ENCODE results near the gene RPL22.

The RPL22 gene

DNA sequence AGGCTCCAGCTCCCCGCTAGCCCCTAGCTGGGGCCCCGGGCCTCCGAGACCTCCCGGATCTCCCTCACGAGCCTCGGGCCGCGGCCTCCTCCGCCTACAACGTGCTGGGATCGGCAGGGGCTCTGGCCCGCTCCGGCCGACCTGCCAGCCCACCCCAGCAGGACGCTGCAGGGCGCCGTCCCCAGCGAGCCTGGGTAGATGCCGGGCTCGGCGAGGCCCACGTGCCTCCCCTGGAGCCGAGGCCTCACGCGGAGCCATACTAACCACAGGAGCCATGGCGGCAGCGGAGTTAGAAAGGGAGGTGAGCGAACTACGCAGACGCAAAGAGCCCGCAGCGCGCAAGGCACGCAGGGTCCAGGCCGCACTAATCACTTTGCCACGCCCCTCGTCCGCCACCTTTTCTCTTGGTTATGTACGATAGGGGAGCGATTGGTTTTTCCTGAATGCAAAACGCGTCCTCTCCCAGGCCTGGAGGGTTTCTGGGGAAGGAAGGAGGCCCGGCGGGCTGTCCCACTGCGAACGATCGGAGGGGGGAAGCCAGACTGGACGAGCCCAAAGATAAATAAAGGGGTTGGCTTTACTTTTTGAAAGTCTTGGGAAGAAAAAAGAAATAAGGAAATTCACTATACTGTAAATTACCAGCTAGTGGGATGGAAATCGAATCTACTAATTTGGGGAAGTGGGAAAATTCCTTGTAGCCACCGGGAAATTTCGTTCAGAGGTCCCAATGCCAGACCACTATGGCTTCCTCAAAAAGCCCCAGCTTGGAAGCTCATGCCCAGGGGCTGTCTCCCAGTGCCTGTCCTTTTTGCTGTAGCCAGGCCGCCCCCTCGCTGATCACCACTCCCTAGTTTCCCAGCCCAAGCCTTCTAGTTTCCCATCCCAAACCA is at the start of gene RPL22:
RPL22 (minus strand) TSS at position 298 of the 890 bp plus-strand sequence; CDS start at position 276, 22 bp downstream.
- DNase-seq, result peak; percentile 97 to 98

DNA sequence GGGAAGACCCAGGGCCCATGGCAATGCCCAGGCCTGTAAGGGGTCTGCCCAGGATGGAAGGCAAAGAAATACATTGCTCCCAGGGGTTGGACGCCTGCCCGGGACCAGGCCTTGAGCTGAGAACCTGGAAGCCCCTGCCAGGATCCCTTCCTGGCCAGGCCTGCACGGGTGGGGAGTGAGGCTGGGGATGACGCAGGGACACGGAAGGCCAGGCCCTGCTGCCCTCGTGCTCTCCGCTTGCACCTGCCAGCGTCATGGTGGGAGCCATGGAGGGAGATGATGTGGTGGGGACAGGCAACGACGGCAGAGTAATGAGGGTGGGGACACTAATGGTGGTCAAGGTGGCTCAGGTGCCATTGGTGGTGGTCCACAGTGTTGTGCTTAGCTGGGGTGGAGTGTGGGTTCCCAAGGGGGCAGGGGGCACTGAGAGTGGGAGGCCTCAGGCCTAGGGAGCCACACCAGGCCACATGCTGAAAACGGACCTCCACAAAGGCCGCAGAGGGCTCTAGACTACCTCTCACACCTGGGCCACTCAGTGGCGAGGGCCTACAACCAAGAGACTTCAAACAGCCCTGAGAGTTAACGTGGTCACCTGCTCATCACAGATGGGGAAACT is 48.9 kb upstream of the RPL22 start:
- no peak for DNase-seq

DNA sequence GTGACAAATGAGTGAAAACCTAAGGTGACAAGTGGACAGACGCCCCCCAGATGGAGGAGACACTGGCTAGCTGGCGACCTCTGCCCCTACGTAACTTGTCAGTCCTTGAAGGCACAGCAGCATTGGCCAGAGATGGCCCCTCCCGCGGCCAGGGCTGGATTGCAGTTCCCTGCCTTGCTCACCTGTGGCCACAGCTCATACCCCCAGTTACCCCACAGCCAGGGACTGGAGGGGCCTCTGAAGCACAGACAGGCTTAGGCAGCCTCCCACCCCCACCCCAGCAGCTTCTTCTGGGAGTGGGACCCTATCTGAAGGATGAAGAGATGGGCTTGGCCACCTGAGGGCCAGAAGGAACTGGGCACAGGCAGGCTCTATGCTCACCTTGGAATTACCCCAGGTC is 48.3 kb upstream of the RPL22 start:
- no peak for DNase-seq

DNA sequence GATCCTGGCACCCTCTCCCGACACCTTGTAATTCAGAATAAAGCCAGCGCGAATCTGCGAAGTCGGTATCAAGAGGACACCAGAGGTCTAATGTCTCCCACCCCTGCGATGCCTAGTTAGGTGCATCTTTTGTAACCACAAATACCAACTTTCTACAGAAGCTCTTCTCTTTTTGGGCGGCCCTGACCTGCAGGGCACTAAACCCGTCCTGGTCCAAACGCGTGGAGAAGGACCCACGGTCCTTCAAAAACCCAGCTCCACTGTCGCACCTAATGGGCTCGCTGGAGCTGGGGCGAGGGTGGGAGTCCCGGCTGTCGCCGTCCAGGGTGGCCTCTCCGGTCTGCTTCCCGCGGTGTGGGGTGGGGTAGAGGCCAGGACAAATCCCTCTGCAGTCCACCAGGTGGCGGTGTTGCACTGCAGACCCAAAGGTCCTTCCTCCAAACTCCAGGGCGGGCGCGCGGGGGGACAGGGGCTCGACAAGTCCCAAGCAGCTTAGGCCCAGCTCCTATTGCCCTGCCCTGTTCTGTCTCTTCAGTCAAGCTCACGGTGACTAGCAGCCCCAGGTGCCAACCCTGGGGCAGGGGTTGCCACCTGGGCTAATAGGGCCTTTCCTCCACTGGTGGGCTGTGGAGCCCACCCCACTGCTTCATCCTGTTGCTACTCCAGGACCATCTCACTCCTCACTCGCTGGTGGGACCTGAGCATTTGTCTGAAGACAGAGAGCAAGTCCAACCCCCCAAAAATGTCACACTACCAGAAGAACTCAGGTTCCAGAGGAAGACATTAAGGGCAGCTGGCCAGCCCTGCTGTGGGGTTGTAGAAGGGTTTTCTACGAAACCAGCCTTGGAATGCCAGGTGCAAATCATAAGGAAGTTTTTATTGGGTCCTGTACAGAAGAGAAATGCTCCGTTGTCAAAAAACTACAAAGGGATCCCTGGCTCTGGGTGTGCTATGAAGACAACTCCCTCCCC is 47.4 kb upstream of the RPL22 start:
- peak; percentile 40 to 80 for DNase-seq

DNA sequence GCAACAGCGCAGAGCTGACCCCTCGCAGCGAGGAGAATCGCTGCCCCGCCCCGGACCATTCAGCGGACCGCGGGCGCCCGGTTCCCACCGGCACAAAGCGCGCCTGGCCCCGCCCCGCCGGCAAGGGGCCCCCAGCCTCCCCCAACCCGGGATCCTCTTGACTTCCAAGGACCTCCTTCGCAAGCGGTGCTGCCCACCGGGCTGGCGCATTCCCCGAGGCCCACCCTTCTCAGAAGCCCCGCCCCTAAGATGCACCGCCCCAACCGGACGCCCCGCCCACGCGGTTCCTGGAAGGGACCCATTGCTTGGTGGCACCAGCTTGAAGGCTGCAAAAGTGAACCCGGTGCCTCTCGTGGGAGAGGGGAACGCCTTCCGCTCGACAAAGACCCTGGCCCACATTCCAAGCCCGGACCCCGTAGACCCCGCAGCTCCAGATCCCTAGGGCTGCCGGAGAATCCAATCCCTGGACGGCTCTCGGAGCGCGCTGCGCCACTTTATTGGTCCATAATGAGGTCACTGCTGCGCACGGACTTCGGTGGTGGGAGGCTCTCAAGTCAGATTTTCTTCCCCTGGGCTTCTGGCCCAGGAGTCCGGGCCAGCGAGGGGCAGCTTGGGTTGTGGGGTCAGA is 46.6 kb upstream of the RPL22 start:
- DNase-seq, result peak in 1 of 2 donors; percentile 44

DNA sequence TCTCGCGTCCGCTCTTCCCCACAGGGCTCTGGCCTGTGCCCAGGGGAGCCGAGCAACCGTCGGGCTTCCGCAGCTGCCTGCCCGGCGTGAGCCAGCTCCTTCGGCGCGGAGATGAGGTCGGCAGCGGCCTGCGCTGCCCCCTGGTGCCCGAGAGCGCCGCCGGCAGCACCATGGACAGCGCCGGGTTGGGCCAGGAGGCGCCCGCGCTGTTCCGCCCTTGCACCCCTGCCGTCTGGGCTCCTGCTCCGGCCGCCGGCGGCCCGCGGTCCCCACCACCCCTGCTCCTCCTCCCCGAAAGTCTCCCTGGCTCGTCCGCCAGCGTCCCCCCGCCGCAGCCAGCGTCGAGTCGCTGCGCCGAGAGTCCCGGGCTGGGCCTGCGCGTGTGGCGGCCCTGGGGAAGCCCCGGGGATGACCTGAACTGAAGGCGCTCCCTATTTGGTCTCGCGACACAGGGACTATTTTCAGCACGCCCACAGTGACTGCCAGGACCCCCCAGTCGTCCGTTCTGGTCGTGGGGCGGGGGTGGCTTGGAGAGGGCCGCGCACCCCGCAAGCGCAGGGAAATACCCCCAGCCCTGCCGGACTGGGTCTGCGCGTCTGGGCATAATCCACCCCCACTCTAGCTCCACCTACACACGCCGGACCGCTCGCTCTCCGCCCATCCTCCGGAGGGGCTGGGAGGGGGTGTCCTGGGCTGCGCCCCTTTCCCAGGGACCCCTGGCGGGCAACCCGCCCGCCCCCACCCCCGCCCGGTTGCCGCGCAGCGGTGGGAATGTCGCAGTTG is 45.9 kb upstream of the RPL22 start:
- DNase-seq, result peak; percentile 73 to 88

DNA sequence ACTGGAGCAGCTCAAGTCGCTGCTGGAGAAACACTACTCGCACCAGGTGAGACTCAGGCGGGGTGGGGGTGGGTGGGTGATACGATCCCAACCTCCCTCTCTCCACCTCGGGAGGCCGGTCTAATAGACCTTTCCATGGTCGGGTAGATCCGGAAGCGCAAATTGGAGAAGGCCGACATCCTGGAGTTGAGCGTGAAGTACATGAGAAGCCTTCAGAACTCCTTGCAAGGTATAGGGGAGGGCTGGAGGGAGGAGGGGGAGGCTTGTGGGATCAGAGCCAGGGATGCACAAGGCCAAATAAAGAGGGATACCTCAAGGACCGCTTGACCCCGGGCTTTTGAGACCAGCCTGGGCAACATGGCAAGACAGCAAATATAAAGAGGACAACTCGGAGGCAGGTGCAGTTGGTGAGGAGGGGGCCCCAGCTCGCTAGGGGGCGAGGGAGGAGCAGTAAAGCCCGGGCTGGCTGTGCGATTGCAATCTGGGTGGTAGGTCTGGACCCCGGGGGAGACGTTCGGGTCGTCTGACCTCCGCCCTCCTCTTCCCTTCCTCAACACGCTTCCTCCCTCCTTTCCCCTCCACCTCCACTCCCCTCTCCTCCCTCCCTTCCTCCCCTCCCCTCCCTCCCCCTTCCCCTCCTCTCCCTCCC is 45.1 kb upstream of the RPL22 start:
- no peak for DNase-seq

DNA sequence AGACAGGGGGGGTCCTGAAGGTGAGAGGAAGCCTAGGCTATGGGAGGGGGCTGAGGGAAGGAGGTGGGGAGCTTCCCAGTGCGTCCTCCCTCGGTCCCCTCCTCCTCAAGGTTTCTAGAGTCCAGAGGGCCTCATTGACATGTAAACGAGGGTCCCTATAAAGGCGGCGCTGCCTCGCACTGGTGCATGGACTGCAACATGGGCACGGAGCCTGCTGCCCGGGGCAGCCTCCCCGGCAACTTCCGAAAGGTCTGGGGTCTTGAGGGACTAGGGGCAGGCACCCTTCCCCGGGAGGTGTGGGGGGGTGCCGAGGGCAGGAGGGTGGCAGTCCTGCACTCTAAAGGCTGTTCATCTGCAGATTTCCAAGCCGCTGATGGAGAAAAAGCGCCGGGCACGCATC is 44.6 kb upstream of the RPL22 start, which contains the start of gene HES3:
HES3 (plus strand) TSS at position 187 of the 400 bp plus-strand sequence; CDS start at position 374, 187 bp downstream.
- DNase-seq, result no peak

DNA sequence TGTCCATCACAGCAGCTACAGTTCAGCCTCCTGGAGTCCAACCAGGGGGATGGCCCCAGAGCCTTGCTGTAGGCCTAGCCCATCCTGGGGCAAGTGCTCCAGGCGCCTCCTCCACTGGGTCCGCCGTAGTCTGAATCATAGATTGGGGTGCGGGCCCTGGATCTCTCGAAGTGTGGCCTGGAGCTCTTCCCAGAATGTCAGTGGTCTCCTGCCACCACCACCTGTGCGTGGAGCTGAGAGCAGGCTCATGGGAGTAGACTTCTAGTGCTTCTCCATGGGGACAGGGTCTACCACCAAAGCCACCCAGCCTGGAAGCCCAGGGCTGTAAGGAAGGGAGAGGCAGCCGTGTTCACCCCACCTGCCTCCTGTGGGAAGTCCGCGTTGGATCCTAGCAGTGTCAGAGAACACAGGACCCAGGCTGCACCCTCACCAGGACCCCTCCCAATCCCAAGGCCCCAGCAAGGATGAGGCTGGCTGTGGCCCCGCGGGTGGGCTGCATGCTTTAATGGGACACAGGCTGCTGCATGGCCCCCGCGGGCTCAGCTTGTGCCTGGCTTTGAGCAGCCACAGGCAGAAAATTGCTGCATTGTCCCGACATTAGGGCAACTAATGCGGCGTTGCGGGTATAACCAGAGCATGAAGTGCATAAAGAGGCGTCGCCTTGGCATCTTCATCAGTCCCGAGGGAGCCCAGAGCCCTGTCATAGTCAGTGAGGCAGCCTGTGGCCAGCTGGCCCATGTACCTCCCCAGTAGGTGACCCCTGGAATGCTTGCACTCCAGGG is 43.8 kb upstream of the RPL22 start:
- no peak for DNase-seq

DNA sequence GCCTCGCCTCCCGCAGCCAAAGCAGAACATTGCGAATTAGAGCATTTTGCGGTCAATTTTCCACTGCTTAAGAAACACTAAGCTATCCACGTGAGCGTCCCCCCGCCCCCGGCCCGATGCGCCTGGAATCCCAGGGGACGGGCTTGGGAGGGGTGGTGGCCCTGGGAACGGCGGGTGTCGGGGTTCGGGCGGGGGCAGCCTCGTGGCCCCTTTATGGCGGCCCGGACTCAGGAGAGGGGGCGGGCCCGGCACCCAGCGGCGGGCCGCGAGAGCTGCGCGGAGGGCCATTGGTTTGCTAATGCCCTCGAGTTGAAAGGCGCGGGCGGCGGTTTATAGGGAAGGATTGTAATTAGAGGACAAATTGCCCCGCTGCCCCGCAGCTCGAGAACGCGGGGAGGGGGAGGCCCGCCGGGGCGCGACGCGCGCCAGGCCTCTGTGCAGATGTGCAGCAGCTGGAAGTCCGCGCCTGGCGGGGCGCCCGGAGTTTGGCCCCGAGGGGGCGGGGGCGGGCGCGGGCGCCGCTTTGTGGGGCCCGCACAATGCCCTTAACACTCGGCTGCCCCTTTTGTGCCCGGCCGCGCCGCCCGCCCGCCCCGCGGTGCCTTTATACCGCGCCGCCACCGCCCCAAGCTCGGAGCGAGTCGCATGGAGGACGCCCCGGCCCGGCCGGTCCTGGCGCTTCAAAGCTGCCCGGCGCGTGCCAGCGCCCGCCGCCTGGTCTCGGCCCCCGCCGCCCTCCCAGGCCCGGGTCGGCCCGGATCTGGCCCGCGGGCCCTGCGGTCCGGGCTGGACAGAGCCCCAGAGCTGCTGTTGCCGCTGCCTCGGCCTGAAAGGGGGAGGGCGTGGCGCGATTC is 42.7 kb upstream of the RPL22 start:
- DNase-seq, result no peak

DNA sequence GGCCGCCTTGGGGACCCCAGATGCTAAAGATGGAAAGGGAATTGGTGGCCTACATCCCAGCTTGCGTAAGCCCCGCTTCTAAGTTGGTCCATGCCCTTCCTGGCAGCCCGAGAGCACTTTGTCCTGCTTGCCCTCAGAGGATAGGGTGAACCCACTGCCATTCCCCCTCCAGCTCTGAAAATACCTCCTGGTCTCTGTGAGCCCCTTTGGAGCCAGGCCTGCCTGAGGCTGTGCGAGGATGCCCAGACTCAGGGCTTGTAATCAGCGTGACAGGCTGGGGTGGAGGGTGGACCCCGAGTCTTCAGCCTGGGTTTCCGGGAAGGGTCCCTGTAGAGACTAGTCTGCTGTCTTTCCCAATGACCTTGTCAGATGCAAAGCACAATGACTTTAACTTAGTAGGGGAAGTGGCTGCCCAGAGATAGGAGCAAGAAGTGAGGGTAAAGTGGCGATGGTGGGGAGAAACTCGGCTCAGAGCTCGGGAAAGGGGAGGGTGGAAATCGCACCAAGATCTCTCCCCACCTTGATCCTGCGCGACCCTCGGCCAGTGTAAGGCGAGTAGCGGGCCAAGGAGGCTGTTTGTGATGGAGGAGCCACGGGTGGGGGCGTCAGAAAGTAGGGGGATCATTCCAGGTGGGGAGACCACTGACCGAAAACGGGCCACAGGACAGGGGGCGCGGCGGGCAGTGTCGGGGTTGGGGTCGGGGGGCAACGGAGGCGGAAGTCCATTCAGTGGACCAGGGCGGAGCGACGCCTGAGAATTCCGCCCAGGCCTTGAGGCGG is 41.9 kb upstream of the RPL22 start:
- no peak for DNase-seq

DNA sequence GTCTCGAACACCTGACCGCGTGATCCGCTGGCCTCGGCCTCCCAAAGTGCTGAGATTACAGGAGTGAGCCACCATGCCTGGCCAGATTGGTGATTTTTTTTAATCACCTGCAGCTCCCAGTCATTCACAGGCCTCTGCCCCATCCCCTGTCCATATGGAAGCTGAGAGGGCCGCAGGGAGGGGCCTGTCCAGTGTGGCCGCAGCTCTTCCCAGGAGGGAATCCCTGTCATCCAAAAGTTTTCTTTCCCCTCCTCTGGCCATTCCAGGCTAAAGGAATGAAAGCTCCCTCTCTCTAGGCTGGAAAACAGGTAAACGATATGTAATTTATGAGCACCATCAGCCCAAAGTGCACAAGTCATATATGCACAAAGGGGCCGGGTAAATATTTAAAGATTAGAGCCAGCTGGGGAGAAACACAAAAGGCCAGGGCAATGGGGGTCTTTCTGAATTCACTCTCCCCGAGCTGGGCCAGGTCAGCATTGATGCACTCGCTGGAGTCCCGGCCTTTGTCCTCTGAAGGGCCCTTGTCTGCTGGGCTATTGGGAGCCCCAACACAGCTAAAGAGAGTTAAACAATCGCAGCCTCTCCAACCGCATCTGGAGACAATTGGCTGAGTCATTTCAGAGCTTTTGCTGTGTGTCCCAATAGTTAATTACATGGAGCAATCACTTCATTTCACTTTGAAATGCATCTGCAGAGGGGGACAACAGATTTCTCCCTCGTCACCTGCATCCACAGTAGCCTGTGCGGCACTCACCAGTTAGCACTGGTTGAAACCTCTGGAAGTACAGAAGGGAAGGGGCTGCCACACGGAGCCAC is 40.8 kb upstream of the RPL22 start:
- DNase-seq, result no peak

DNA sequence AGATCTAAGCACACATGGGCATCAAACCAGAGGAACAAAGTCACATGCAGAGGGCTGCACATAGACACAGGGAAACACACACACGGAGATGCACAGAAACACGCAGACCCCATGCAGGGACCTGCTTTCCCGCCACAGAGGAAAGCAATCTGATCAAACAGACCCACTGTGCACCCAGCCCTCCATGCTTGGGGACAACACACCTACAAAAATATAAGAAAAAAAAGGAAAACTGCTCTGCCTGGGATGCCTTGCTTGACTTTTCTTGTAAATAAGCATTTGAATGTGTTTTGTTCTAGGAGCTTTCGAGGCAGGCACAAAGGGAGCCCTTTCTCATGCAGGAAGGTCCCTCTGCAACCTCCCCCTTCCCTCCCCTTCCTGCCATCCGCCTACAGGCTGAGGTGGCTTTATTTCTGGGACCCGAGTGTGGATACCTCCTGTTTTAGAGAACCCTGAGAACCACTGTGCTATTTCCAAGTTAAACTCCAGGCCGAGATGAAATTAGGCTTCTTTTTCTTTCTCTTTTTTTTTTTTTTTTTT is 39.9 kb upstream of the RPL22 start:
- no peak for DNase-seq

DNA sequence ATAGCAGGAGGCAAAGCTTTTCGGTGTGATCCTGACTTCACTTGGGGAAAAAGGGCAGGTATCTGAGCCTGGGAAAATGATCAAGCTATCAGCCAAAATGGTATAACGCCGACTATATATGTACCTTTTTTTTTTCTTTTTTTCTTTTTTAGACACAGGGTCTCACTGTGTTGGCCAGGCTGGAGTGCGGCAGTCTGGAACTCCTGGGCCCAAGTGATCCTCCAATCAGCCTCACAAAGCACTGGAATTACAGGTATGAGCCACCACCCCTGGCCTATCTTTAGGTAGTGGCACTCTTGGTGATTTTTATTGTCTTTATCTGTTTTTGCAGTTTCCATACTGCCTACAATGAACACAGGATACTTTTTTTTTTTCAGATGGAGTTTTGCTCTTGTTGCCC is 37.7 kb upstream of the RPL22 start:
- DNase-seq, result no peak

DNA sequence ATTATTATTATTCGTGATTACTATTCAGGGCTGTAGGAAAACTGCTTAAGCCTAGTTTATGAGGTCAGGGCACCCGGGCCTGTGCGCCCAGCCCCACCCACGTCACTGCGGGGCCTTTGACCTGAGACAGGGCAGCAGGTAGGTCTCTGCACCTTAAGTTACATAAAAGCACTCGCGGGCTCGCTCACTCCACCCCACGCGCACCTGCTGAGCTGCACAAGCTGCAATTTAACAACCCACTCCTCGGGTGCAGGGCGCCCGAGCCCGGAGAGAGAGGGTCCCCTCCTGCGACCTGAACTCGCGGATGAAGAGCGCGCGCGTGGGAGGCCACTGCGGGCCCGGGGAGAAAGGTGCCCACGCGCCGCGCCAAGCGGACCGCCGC is 35.9 kb upstream of the RPL22 start:
- DNase-seq, result no peak

DNA sequence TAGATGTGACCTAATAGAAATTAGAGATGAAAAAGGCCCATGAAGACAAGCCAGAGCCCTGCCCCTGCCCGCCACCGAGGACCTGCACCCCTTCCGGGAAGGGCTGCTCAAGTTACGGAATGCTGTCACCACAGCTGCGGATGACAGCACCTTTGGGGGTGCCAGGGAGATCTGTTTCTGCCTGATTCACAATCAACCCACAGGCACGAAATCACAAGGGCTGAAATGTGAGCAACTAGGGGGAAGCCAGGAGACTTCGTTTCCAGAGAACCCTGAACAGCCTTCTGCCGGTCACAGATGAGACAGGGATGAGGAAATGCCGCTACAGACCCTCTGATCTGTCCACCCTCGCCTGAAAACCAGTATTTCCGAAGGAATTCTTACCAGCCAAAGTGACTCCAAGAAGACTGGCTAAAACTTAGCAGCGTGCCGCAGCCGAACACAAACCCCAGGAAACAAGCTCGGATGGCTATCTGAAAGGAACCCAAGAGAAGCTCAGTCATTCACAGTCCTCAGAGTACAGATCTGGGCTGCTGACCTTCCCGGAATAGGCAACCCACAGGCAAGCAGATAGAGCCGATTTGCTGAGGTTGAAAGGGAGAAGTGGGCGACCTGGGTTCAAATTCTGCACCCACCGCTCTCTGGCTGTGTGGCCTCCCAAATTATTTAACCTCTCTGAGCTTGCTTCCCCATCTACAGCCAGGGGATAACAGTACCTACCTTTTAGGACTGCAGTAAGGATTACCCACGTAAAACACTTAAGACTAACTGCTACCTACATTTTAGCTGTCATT is 35.3 kb upstream of the RPL22 start:
- DNase-seq, result no peak

Measured in inflammatory macrophage treated with lipopolysaccharide for 1 hour (primary cell).